DMS53 treated with DMSO at 0.1 percent for 48 hours (cell line): ENCODE measurements around the gene GRXCR2.
"Not testable (repeated sequence)": the region's sequence is repeated elsewhere in the genome, so short reads cannot be mapped to it uniquely, and the experiment has no call there.

Source experiments
- DNase-seq: peaks from one replicate; lab custom pipeline; 2025; ENCODE audit not compliant: unreplicated experiment; lab: John Stamatoyannopoulos, UW

GRXCR2 gene

DNA sequence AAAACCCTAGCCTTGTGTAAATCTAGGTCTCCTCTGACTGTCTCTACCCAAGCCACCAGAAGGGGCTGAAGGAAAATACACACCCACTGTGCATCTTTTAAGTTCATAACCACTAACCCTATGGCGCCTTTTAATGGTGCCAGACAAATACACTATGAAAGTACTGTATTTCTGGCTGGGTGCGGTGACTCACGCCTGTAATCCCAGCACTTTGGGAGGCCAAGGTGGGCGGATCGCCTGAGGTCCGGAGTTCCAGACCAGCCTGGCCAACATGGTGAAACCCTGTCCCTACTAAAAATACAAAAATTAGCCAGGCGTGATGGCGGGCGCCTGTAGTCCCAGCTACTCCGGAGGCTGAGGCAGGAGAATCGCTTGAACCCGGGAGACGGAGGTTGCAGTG, 36.6 kb downstream of the GRXCR2 start:
- not testable (repeated sequence) for DNase-seq

DNA sequence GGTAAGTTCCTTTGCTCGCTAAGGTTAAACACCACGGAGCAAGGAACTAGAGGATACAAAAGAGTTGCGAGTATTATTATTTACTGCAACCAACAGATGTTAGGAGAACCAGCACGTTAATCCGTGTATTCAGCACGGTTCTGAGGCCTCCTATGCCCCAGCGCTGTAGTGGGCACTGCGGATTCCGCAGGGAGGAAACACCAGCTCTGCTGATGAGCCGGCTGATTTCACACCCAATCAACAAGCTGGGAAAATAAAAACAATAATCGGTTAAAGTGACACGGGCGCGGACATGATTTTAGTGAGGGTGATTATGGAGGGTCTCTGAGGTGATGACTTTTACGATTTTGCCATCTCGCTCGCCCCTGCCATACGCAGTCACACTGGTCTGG, 37.0 kb downstream of the GRXCR2 start:
- DNase-seq: no peak

DNA sequence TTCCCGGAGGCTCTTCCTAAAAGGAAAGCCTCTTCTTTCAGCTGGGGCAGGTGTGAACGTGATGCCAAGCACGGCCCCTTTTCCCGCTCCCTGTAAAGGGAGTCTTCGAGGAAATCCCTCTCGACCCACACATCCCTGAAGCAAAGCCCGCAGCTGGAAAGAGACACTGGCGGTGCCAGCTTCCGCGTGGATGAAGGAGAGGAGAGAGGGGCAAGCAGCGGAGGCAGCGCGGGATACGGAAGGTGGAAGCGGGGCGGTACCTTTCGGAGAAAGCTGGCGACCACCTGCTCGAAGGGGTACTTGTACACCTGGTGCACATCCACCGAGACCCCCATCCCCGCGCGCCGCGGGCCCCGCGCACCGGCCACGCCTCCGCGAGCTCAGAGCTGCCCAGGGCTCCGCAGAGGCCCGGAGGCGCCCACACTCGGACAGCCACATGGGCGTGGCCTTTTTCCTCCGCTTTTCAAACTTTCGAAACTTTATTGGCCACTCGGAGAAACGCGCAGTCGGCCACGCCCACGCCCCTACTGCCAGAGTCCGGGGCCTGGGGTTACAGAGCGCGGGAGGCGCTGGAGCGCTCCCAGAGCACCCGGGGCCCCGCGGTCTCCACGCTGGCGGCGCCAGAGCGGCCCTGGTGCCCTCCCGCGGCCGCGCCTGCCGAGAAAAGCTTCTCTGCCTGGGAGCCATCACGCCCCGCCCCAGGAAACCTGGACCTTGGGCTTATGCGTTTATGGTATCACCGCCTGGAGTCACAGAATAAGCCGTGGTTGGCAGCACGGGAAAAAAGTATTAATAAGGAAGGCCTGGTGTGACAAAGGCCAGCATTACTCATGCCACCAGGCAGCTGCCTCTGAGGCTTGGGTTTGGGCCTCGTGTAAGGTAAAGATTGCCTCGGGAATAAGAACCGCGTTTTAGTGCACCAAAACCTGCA, 37.6 kb downstream of the GRXCR2 start, which contains the start of gene PRELID2:
Gene PRELID2, minus strand, starts transcription at position 426 of the 931 bp plus-strand sequence. Its CDS starts 91 bp downstream, at position 335.
- peak; percentile 93 for DNase-seq

DNA sequence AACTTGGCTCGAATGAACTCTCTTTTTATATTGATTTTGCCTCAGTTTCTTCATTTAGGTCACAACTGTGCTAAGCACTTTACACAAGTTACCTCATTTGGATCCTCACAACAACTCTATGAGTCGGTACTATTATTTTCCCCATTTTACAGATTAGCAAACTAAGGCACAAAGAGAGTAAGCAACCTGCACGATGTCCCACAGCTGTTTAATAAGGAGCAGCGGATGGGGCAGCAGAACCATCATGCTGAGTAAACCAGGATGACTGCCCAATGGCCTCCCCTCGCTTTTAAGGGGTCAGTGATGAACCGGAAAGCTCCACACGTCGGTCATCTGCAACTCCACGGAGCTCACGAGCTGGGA, 38.3 kb downstream of the GRXCR2 start:
- no peak for DNase-seq

DNA sequence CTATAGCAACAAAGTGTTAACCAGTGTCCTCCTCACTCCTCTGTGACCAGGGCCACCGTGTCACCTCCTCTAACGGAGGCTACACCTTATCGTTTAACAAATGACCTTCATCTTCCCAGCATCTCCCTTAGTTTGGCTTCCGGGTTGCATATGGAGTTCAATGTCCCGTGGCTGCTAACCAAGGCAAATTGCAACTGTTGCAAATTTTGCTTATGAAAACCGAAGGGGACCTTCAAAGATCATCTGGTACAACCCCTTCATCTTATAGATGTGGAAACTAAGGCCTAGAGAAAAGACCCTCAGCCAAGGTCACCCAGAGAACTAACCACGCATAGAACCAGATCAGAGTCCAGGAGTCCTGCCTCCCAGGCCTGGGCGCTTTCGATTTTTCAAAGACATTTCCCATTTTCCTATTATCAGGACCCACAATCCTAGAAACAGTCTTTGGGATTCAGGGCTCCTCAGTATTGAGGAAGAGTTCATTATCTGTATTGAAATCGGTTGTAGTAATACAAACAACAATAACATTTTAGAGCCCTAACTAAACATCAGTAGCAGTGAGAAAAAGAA, 39.1 kb downstream of the GRXCR2 start:
- DNase-seq: no peak

DNA sequence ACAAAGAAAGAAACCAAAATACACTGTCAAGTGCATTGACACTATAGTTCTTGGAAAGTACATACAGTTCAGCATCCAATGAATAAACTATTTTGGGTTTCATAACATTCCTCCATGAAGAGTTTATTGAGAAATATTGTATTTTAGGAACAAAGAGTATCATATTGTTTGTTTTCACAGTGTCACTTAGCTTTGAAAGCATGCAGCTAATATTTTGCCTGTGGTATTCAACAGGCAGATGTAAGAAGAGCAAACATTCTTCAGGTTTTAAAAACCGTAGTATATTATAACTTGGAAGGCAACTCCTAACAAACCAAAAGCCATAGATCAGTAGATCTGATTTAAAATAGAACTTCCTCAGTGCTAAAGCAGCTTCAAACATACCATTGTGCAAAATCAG, 42.2 kb downstream of the GRXCR2 start:
- DNase-seq: no peak

DNA sequence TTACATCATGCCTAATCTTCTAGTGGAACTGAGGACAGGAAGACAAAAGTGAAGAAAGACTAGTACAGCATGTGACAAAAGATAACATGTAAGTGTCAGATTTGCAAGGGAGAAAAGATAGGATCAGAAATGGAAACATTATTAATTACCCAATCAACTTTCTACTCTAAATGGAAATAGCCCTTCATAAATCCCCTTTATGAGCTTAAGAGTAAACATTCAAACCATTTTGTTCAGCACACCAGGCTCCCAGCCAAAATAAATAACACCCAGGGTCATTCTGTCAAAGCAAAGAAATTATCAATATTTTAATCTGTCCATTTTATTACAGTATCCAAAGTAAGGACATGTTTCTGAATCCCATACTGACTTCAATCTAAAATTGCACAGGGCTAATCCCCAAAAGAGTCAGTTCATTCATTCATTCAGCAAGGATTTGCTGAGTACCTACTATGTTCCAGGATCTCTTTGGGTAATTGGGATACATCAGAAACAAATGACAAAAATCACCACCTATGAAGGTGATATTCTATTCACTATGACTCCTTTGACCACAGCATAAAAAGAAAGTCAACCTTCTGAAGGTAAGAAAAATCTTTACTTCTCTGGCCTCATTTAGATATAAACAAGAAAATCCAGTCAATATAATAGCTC, 43.0 kb downstream of the GRXCR2 start:
- DNase-seq: peak; percentile 18

DNA sequence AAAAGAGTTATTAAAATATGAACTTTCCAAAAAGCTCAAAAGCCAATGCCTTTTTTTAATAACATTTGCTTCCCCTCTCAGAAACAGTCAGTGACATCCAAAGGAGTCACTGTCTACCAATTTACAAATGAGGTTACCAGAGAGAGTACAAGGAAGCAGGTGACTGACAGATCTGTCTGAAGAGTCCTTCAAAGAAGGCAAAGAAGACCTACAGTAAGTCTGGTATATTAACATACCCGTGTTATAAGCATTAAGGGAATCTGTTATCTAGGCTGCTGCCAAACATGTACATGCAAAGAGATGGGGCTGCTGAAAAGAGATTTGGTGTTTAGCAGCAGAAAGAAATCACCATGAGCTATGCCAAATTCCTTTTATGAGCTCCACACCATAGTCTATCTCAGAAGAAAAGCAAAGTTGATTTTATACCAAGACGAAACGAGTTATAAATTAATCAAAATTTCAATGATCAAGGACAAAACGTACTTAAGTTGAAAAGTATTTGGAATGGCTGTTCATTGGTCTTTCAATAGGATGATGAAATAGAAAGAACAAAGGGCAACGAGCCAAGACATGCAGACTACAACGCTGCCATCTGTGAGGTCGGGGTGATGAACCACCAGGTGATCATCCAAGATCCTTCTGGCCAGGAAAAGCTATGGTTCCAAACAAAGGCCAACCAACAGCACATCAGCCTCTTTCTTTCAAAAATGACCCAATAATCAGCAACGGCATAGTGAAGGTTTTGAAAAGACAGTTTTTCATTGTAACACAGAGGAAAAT, 45.7 kb downstream of the GRXCR2 start:
- DNase-seq: no peak

DNA sequence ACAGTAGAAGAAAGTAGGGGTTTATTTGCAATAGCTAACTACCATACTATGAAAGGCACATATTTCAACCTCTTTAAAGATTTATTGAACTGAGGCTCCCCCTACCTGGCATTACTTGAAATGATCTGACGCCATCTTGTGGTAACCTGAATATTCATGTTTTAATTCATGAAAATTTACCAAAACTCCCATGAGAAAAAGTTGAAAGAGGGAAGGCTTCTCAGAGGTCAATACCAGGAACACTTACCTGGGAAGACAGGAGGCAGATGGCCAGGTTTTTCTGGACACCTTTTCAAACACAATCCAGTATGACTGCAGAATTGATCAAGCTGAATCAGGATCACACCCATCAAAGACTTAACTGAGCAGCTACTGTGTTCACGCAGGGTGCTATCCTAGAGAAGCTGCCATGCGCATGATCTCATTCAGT, 47.0 kb downstream of the GRXCR2 start:
- peak; percentile 73 for DNase-seq

DNA sequence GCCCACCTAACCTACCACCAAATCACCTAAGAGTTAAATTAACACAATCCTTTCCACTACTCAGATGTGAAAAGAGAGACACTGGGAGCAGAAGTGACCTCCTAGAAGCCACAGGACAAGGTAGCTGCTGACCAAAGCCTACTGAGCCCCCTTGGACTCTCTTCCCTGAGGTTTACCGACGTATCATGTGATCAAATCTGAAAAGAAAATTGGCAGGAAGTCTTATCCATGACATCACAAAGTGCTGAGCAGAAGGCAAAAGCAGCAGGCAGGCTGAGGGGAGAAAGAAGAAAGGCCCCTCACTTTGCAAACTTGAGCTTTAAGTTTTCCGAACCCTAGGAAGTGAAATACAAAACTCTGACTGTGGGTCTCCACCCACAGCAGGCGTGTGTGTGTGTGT, 48.8 kb downstream of the GRXCR2 start:
- DNase-seq: no peak

DNA sequence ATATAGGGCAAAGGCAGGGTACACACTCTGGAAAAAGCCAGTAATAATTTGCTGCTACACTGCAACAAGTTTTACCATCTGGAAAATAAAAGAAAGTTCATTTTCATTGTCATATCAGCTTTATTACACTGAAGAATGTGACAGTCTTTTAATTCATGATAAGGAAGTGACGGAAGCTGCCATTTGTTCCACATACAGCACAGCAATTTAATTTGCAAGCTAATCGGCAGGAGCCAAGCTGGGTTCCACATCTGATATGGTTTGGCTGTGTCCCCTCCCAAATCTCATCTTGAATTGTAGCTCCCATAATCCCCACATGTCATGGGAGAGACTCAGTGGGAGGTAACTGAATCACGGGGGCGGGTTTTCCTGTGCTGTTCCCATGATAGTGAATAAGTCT, 54.2 kb downstream of the GRXCR2 start:
- no peak for DNase-seq

DNA sequence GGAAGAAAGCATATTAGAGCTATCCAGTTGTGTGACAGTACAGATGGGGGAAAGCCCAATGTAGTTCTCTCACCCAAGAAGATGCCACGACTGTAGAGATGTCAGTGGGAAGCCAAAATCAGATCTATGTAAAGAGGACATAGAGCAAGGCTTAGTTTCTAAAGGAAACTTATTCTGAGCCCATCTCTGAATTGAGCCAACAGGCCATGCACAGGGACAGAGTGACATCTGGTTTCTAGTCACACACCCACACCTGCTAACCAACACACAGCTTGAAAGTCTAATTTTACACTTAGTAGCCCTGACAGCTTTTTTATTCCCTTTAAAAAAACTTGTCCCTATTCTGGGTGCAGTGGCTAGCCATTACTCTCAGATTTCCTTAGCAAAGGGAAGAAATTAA, 59.9 kb downstream of the GRXCR2 start:
- no peak for DNase-seq

DNA sequence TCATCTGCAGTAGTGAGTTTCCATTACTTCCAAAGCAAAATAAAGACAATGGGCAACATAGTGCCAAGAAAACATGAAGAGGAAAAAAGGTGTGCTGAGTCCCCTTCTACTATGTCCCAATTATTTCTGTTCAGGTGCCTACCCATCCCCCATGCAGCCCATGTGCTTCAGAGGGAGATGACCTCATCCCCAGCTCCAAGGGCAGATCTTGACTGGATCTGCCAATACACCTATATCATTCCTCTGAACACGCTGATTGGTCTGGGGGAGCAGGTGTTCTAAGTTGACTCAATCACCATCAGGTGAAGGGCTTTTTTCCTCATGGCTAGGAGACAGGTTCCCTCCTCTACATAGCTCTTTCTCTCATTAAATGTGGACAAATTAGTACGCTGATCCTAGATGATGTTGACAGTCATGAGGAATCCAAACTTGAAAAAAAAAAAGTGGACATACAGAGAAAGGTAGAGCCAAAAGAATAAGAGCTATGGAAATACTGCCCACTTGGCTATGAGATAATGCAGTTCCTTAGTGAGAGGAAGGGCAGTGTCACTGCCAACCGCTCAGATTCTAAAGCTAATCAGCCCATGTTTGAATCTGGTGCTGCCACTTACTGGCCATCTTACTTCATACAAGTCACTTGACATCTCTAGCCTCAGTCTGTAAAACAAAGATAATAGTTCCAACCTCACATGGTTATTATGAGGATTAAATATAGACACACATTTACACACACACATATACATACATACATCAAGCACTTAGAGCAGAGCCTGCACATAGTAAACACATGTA, 60.8 kb downstream of the GRXCR2 start:
- peak; percentile 96 for DNase-seq
